Measurements from ENCODE around the gene CD300A.
A peak's percentile ranks its signal among the peaks of the same experiment; 100 is the strongest.

CD300A gene

DNA sequence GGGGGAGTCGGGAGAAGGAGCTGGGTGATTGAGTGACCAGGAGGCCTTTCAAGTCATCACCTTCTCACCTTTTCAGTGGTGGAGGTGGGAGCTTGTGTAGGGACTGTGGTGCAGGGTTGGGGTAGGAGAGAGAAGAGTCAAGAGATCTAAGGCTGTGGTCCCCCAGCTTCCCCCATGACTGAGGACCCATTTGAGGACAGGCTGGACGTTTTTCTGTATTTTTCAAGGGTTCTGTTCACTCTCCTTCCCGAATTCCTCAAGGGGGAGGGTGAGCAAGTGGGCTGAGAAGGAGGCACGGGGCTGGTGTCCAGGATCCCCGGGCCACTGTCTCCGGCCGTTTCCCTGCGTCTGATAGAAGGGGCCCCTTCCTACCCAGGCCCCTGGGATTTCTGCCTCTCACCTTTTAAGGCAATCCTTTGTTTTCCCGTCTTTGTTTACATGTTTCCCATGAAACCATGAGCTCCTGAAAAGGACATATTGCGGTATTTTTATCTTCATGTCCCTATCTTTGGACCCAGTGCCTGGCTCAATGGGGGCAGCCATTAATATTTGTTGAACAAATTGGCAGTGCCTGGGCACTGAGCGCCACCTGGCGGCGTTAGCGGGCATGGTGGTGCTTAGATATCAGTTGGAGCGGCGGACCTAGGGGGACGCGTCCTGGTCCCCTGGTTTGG lies 9.2 kb upstream of the CD300A start (continued):
- TF ChIP-seq, protein P1, sequence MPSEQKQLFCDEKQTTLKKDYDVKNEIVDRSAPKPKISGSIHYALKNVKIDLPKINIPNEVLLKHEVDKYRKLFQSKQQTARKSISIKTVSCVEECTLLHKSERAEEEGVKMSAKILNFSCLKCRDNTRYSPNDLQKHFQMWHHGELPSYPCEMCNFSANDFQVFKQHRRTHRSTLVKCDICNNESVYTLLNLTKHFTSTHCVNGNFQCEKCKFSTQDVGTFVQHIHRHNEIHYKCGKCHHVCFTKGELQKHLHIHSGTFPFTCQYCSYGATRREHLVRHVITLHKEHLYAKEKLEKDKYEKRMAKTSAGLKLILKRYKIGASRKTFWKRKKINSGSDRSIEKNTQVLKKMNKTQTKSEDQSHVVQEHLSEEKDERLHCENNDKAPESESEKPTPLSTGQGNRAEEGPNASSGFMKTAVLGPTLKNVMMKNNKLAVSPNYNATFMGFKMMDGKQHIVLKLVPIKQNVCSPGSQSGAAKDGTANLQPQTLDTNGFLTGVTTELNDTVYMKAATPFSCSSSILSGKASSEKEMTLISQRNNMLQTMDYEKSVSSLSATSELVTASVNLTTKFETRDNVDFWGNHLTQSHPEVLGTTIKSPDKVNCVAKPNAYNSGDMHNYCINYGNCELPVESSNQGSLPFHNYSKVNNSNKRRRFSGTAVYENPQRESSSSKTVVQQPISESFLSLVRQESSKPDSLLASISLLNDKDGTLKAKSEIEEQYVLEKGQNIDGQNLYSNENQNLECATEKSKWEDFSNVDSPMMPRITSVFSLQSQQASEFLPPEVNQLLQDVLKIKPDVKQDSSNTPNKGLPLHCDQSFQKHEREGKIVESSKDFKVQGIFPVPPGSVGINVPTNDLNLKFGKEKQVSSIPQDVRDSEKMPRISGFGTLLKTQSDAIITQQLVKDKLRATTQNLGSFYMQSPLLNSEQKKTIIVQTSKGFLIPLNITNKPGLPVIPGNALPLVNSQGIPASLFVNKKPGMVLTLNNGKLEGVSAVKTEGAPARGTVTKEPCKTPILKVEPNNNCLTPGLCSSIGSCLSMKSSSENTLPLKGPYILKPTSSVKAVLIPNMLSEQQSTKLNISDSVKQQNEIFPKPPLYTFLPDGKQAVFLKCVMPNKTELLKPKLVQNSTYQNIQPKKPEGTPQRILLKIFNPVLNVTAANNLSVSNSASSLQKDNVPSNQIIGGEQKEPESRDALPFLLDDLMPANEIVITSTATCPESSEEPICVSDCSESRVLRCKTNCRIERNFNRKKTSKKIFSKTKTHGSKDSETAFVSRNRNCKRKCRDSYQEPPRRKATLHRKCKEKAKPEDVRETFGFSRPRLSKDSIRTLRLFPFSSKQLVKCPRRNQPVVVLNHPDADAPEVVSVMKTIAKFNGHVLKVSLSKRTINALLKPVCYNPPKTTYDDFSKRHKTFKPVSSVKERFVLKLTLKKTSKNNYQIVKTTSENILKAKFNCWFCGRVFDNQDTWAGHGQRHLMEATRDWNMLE (tag by site-specific recombination; conservative IDR thresholded peaks at IDR 0.05; ENCODE audit: low read depth), result no peak; the same call in 1 of the 2 replicates
- TF ChIP-seq ZNF114 (tag by site-specific recombination; IDR thresholded peaks at IDR 0.05) (no peak), YY1 (tag by site-specific recombination; IDR thresholded peaks at IDR 0.05) (peak; percentile 81; the same call in 1 of the 2 replicates), ZNF292 (tag by site-specific recombination; IDR thresholded peaks at IDR 0.05; ENCODE audit: borderline replicate concordance, low read depth) (no peak), ZNF138 (tag by site-specific recombination; IDR thresholded peaks at IDR 0.05; ENCODE audit: borderline replicate concordance) (no peak), OSR2 (tag by site-specific recombination; IDR thresholded peaks at IDR 0.05) (no peak), ZXDB (tag by site-specific recombination; IDR thresholded peaks at IDR 0.05) (no peak), ZNF302 (tag by site-specific recombination; IDR thresholded peaks at IDR 0.05; ENCODE audit: low read depth) (no peak), ZNF184 (tag by site-specific recombination; IDR thresholded peaks at IDR 0.05) (no peak), ZNF701 (tag by site-specific recombination; IDR thresholded peaks at IDR 0.05) (no peak), HOXD13 (CRISPR knock-in tag; IDR thresholded peaks at IDR 0.05; ENCODE audit: borderline replicate concordance) (no peak), ZNF585B (tag by site-specific recombination; IDR thresholded peaks at IDR 0.05) (no peak), PATZ1 (tag by site-specific recombination; IDR thresholded peaks at IDR 0.05) (peak; percentile 71), ZNF350 (tag by site-specific recombination; IDR thresholded peaks at IDR 0.05) (no peak), ZNF214 (tag by site-specific recombination; IDR thresholded peaks at IDR 0.05; ENCODE audit: borderline replicate concordance) (no peak), ZNF677 (tag by site-specific recombination; IDR thresholded peaks at IDR 0.05) (no peak), ZNF521 (tag by site-specific recombination; IDR thresholded peaks at IDR 0.05) (no peak), HOXA7 (CRISPR knock-in tag; IDR thresholded peaks at IDR 0.05; ENCODE audit: borderline replicate concordance) (no peak), ZFP69B (tag by site-specific recombination; IDR thresholded peaks at IDR 0.05) (no peak), ZNF341 (tag by site-specific recombination; IDR thresholded peaks at IDR 0.05; ENCODE audit: low read depth) (no peak), ZNF837 (tag by site-specific recombination; IDR thresholded peaks at IDR 0.05) (no peak), AEBP2 (tag by site-specific recombination; IDR thresholded peaks at IDR 0.05; ENCODE audit: borderline replicate concordance) (no peak), ZNF629 (tag by site-specific recombination; IDR thresholded peaks at IDR 0.05) (no peak), ZNF221 (tag by site-specific recombination; IDR thresholded peaks at IDR 0.05; ENCODE audit: borderline replicate concordance) (no peak)
- TF ChIP-seq, protein P2, sequence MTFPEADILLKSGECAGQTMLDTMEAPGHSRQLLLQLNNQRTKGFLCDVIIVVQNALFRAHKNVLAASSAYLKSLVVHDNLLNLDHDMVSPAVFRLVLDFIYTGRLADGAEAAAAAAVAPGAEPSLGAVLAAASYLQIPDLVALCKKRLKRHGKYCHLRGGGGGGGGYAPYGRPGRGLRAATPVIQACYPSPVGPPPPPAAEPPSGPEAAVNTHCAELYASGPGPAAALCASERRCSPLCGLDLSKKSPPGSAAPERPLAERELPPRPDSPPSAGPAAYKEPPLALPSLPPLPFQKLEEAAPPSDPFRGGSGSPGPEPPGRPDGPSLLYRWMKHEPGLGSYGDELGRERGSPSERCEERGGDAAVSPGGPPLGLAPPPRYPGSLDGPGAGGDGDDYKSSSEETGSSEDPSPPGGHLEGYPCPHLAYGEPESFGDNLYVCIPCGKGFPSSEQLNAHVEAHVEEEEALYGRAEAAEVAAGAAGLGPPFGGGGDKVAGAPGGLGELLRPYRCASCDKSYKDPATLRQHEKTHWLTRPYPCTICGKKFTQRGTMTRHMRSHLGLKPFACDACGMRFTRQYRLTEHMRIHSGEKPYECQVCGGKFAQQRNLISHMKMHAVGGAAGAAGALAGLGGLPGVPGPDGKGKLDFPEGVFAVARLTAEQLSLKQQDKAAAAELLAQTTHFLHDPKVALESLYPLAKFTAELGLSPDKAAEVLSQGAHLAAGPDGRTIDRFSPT (tag by site-specific recombination; IDR thresholded peaks at IDR 0.05), result no peak
- TF ChIP-seq, protein P3, sequence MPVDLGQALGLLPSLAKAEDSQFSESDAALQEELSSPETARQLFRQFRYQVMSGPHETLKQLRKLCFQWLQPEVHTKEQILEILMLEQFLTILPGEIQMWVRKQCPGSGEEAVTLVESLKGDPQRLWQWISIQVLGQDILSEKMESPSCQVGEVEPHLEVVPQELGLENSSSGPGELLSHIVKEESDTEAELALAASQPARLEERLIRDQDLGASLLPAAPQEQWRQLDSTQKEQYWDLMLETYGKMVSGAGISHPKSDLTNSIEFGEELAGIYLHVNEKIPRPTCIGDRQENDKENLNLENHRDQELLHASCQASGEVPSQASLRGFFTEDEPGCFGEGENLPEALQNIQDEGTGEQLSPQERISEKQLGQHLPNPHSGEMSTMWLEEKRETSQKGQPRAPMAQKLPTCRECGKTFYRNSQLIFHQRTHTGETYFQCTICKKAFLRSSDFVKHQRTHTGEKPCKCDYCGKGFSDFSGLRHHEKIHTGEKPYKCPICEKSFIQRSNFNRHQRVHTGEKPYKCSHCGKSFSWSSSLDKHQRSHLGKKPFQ (tag by site-specific recombination; IDR thresholded peaks at IDR 0.05), result no peak
